ENCODE data around the gene MAP2K1. TPM values are rescaled to one million over a fixed set of nuclear protein-coding genes. Genes with fewer than 3 reads are reported as not detected.

The MAP2K1 gene
- total and polyA plus RNA-seq, 2 of the 4 experiments (the other 2 are of a cell fraction), result 34.7 to 37.8 TPM

DNA sequence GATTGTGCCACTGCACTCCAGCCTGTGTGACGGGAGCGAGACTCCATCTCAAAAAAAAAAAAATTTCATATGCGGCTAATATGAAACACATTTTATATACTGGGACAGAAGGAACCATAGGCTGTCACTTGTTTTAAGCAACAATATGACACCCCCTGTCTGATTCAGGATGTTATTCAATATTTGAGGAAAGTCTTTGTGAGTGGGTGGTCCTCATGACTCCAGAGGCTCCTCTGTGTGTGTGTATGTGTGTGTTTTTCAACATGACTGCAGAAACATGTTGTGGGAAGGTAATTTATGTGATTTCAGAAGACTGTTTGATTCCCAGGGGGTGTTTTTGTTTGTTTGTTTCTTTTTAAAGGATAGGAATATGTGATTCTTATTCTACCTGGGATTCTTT, 32.8 kb downstream of the MAP2K1 start:
- WGBS, 2 experiments (ENCODE audit: extremely low coverage in 2 of 2, insufficient read length in 1 of 2), result no CpG with 5 or more reads among the region's 3 CpGs

More for the DNA sequence above, 32.8 kb downstream of the MAP2K1 start:
- Histone ChIP-seq H2AK9ac (replicated peaks; ENCODE audit: low read depth, low read length, poor library complexity) (no peak overlapping the region), H2BK120ac (ENCODE audit: low read depth, low read length) (no peak overlapping the region), H3K4me3 (ENCODE audit: insufficient read depth, low read depth, low read length) (no peak overlapping the region), H2BK20ac (ENCODE audit: low read depth, low read length) (no peak overlapping the region), H3K36me3 (ENCODE audit: control insufficient read depth, insufficient read depth, low read length) (no peaks in the 10 kb centered on the region), H4K8ac (ENCODE audit: low read depth in 2 of 2, low read length in 2 of 2) (no peak overlapping the region), H3K4ac (ENCODE audit: low read depth, low read length) (no peak overlapping the region), H3K56ac (ENCODE audit: extremely low read depth, insufficient read depth, low read length) (no peak overlapping the region), H3K4me1 (ENCODE audit: control insufficient read depth, insufficient read depth, low read length) (0 out of 2 replicates have a peak, but pooled peaks cover 1% of the 10 kb centered on the region), H3K14ac (replicated peaks; ENCODE audit: low read depth, low read length) (no peak overlapping the region), H4K91ac (ENCODE audit: insufficient read depth, low read depth, low read length) (no peak overlapping the region), H3K9me3 (ENCODE audit: control insufficient read depth, insufficient read depth, low read length) (peaks cover 2% of the 10 kb centered on the region; the same call in 1 of the 2 replicates), H4K20me1 (ENCODE audit: insufficient read depth, low read length) (peaks cover 52% of the 10 kb centered on the region), H3K79me1 (ENCODE audit: low read depth in 1 of 2, low read length in 2 of 2) (peaks cover 29 to 75% of the 10 kb centered on the region in 2 experiments), H2AK5ac (ENCODE audit: low read depth, low read length) (no peak overlapping the region), H3K9me1 (ENCODE audit: insufficient read depth, low read length) (0 out of 2 replicates have a peak, but pooled peaks cover 10% of the 10 kb centered on the region), H3K27me3 (ENCODE audit: control insufficient read depth, insufficient read depth, low read length) (no peaks in the 10 kb centered on the region), H2BK15ac (ENCODE audit: low read depth, low read length) (no peak overlapping the region), H3K23ac (ENCODE audit: low read depth, low read length) (no peak overlapping the region), H3K4me2 (ENCODE audit: low read depth, low read length) (no peak overlapping the region), H2BK5ac (ENCODE audit: low read depth, low read length, poor library complexity, severe bottlenecking) (no peak overlapping the region), H2AFZ (replicated peaks; ENCODE audit: low read length, poor library complexity) (no peak overlapping the region), H3K9ac (ENCODE audit: low read depth, low read length) (no peak overlapping the region), H3K27ac (ENCODE audit: insufficient read depth, low read length) (no peak overlapping the region), H4K5ac (ENCODE audit: low read depth, low read length) (no peak overlapping the region), H3K18ac (ENCODE audit: low read depth, low read length) (no peak overlapping the region)
- TF ChIP-seq, protein P1, sequence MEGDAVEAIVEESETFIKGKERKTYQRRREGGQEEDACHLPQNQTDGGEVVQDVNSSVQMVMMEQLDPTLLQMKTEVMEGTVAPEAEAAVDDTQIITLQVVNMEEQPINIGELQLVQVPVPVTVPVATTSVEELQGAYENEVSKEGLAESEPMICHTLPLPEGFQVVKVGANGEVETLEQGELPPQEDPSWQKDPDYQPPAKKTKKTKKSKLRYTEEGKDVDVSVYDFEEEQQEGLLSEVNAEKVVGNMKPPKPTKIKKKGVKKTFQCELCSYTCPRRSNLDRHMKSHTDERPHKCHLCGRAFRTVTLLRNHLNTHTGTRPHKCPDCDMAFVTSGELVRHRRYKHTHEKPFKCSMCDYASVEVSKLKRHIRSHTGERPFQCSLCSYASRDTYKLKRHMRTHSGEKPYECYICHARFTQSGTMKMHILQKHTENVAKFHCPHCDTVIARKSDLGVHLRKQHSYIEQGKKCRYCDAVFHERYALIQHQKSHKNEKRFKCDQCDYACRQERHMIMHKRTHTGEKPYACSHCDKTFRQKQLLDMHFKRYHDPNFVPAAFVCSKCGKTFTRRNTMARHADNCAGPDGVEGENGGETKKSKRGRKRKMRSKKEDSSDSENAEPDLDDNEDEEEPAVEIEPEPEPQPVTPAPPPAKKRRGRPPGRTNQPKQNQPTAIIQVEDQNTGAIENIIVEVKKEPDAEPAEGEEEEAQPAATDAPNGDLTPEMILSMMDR (conservative IDR thresholded peaks at IDR 0.05; ENCODE audit: low read depth, low read length), result no peak
- no peak for TF ChIP-seq SMC3 (IDR thresholded peaks at IDR 0.05; ENCODE audit: low read depth, low read length)
- TF ChIP-seq, protein P2, sequence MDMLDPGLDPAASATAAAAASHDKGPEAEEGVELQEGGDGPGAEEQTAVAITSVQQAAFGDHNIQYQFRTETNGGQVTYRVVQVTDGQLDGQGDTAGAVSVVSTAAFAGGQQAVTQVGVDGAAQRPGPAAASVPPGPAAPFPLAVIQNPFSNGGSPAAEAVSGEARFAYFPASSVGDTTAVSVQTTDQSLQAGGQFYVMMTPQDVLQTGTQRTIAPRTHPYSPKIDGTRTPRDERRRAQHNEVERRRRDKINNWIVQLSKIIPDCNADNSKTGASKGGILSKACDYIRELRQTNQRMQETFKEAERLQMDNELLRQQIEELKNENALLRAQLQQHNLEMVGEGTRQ (IDR thresholded peaks at IDR 0.05; ENCODE audit: low read depth, low read length), result no peak
- TF ChIP-seq RAD21 (IDR thresholded peaks at IDR 0.05; ENCODE audit: low read length), result no peak
- no peak for TF ChIP-seq BHLHE40 (IDR thresholded peaks at IDR 0.05; ENCODE audit: low read depth, low read length)
- TF ChIP-seq, protein P3, sequence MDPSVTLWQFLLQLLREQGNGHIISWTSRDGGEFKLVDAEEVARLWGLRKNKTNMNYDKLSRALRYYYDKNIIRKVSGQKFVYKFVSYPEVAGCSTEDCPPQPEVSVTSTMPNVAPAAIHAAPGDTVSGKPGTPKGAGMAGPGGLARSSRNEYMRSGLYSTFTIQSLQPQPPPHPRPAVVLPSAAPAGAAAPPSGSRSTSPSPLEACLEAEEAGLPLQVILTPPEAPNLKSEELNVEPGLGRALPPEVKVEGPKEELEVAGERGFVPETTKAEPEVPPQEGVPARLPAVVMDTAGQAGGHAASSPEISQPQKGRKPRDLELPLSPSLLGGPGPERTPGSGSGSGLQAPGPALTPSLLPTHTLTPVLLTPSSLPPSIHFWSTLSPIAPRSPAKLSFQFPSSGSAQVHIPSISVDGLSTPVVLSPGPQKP (IDR thresholded peaks at IDR 0.05; ENCODE audit: borderline replicate concordance, low read depth, low read length), result no peak
- no peak for TF ChIP-seq MXI1 (IDR thresholded peaks at IDR 0.05; ENCODE audit: borderline replicate concordance, low read depth, low read length)
- no peak for TF ChIP-seq NFE2L2 (IDR thresholded peaks at IDR 0.05; ENCODE audit: low read depth, low read length)
- no peak for TF ChIP-seq CHD1 (IDR thresholded peaks at IDR 0.05; ENCODE audit: low read depth, low read length)
- no peak for TF ChIP-seq FOS (IDR thresholded peaks at IDR 0.05; ENCODE audit: low read depth, low read length)
- no peak for TF ChIP-seq MAZ (IDR thresholded peaks at IDR 0.05; ENCODE audit: borderline replicate concordance, low read depth, low read length)
- TF ChIP-seq RFX5 (IDR thresholded peaks at IDR 0.05; ENCODE audit: low read depth, low read length), result no peak
- CTCF ChIA-PET, result no interaction called here
- dilution Hi-C loops (cut with HindIII; ENCODE audit: low sequenced_read_pairs, unreplicated experiment), result loop anchor here (25.0 kb wide), 1 partner anchor 107 kb away; no protein-coding TSS in a partner anchor
- POLR2A ChIA-PET (ENCODE audit: unreplicated experiment), result no interaction called here
- BruUV-seq (replicated peaks), result no TSS peak
- in situ Hi-C loops (cut with MboI; ENCODE audit: low sequenced_read_pairs), result no loop called here
- intact Hi-C loops (cut with micrococcal nuclease), result no loop called here
- DNase-seq, result no peak
- no peak for ATAC-seq (ENCODE audit: low read depth)

Data from IMR-90 (cell line).